GM12875 (cell line): ENCODE results near the gene CACNA2D1.

ENCODE experiments used
- H3K4me3 ChIP-seq: one replicate; pipeline ENCODE4 v1.5.1; 2011; ENCODE audit warnings: low read depth, low read length, control low read depth
- TF ChIP-seq, protein P1 (sequence below): IDR thresholded peaks from 2 replicates; pipeline ENCODE4 v1.5.1; 2011; ENCODE audit warnings: low read depth, mild to moderate bottlenecking, control low read depth, inconsistent platforms, low read length, moderate library complexity, borderline replicate concordance; ENCODE audit not compliant: insufficient read depth

CACNA2D1 gene

DNA sequence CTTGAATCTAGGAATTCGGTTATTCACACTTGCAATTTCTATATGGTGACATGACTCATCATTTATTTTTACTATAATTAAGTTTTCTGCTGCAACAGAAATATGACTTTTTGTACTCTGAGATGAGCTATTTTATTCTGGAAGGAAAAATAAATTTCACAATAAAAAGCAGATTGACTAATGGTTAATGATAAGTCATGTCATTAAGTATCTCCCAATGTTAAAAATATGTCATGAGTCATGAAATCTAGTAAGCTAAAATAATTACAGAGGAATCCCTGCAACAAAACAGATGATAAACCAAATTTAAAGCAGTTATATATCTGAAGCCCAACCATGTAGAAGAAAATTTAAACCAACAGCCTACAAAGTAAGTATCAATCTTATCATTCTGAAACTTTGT lies 149.2 kb downstream of the CACNA2D1 start:
- no peak overlapping the region for H3K4me3 ChIP-seq
- TF ChIP-seq, protein P1, sequence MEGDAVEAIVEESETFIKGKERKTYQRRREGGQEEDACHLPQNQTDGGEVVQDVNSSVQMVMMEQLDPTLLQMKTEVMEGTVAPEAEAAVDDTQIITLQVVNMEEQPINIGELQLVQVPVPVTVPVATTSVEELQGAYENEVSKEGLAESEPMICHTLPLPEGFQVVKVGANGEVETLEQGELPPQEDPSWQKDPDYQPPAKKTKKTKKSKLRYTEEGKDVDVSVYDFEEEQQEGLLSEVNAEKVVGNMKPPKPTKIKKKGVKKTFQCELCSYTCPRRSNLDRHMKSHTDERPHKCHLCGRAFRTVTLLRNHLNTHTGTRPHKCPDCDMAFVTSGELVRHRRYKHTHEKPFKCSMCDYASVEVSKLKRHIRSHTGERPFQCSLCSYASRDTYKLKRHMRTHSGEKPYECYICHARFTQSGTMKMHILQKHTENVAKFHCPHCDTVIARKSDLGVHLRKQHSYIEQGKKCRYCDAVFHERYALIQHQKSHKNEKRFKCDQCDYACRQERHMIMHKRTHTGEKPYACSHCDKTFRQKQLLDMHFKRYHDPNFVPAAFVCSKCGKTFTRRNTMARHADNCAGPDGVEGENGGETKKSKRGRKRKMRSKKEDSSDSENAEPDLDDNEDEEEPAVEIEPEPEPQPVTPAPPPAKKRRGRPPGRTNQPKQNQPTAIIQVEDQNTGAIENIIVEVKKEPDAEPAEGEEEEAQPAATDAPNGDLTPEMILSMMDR = no peak

DNA sequence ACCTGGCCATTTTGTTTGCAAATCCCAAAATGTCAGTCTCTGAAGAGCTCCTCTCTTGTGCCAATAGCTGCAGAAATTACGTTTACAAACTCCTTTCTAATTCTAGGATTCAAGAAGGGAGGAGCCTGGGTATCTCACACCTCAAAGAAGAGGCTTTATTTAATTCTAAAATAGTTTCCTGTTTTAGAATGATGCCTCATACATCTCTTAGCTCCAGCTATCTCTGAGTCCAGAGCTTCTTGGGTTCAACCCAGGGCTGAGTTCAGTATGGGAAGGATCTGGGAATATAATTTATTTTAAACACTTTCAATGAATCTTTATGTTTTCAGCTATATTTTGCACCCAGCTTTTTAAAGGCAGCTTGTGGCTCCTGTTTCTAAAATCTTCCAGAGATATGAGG lies 150.1 kb downstream of the CACNA2D1 start:
- TF ChIP-seq, protein P1 = no peak
- H3K4me3 ChIP-seq = no peak overlapping the region

DNA sequence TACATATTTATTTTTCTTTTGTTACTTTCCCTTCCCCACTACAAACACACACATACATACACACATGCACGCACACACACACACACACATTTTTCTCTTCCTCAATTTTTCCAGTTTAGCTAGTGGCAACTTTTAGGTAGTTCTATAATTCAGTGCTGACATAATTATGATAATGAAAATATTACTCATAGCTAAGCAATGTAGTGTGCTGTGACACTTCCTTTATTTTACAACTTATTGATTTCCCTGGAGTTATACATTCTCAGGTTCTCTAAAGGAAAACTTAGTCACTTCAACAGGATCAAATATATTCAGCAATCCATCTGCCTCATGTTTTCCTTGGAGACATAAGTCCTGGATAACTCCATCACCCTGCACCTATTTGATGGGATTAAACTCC lies 151.6 kb downstream of the CACNA2D1 start:
- TF ChIP-seq, protein P1 = no peak
- no peak overlapping the region for H3K4me3 ChIP-seq

DNA sequence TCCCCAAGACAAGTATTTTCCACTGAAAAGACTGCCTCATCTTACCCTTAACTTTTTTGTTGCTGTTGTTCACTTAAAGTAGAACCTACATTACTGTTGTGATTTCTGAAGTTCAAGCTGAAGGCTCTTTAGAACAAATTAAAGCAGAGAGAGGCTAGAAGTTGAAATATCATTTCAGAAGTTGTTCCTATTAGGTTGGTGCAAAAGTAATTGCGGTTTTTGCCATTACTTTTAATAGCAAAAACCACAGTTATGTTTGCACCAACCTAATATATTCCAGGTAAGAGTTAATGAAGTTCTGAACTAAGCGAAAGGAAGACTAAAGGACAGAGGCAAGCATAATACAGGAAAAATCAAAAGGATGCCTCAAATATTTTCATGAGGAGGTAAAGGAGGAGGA lies 153.7 kb downstream of the CACNA2D1 start:
- no peak overlapping the region for H3K4me3 ChIP-seq
- TF ChIP-seq, protein P1 = no peak

DNA sequence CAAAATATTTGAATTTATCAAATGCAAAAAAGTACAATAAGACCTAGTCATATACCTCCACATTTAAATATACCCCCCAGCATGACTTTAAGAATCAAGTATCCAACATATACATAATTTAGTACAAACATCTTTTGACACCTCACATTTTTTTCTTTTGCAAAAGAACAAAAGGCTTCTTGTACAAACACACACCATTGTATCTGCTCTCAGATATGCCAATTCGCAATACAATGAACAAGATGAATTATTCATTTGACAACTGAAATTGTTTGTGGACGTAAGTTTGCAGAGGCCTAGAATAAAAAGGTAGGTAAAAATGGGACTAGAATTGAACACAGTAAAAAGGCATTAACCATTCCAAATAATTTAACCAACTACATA lies 154.4 kb downstream of the CACNA2D1 start:
- TF ChIP-seq, protein P1 = no peak
- H3K4me3 ChIP-seq = no peak overlapping the region

DNA sequence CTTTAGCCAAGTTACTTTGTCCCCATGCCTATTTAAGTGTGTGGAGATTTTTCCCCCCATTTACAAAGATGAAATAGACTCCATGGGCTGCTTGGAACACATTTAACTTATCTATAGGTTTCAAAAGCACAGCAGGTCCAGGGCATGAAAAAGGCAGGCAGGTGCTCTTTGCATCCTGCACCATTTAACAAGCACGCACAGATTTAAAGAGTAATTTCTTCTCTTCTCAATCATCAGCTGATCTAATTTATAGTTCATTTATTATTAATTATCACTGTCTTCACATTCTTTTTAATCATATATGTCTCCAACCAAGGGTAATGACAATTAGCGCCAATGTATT lies 156.8 kb downstream of the CACNA2D1 start:
- TF ChIP-seq, protein P1 = no peak

DNA sequence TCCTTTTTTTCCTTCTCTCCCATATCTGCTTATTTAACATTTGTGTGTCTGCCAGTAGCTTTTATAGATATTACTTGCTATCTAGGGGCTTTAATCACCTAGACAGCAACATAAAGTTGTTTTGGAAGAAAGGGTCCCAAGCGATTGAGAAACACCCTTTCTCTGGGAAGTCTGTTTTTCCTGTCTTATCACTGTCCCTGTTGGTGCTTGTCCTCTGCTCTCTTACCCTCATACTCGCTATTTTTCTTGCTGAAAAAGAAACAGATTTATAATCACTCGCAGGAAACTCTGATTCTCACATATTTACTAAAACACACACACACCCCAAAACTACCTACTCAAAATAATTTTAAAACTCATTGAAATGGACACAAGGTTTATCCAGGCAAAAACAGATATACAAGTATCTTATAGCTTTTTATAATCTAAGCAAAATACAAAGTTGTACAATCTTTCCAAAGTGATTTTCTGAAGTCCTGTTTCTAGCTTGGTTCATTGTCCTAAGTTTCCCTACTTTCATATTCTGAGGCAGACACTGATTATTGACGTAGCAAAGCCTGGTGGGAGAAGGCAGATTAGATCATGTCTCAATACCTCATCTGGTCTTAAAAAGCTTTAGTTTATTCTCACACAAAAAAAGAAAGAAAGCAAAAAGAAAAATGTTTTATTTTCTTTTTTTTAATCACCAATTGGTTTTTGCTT lies 157.3 kb downstream of the CACNA2D1 start:
- TF ChIP-seq, protein P1 = no peak

More for the DNA sequence above, 156.8 kb downstream of the CACNA2D1 start:
- no peak overlapping the region for H3K4me3 ChIP-seq

More for the DNA sequence above, 157.3 kb downstream of the CACNA2D1 start:
- no peak overlapping the region for H3K4me3 ChIP-seq
